ENCODE measurements around the gene S100A3.

S100A3 gene

GRCh38 chr1:153536671-153537375, 12.2 kb downstream of the S100A3 start:
- peaks cover 76% of the 10 kb centered on the region for H3K4me1 Mint-ChIP-seq
- peak overlapping the region; percentile 96 for H3K4me3 Mint-ChIP-seq
- DNase-seq (no peak), ATAC-seq (no peak)
- no peaks in the 10 kb centered on the region for H3K9me3 Mint-ChIP-seq
- H3K27ac Mint-ChIP-seq: peak overlapping the region; percentile 97
- no peaks in the 10 kb centered on the region for H3K27me3 Mint-ChIP-seq
- peaks cover 6% of the 10 kb centered on the region for H3K36me3 Mint-ChIP-seq (ENCODE audit: low read depth)

DNA sequence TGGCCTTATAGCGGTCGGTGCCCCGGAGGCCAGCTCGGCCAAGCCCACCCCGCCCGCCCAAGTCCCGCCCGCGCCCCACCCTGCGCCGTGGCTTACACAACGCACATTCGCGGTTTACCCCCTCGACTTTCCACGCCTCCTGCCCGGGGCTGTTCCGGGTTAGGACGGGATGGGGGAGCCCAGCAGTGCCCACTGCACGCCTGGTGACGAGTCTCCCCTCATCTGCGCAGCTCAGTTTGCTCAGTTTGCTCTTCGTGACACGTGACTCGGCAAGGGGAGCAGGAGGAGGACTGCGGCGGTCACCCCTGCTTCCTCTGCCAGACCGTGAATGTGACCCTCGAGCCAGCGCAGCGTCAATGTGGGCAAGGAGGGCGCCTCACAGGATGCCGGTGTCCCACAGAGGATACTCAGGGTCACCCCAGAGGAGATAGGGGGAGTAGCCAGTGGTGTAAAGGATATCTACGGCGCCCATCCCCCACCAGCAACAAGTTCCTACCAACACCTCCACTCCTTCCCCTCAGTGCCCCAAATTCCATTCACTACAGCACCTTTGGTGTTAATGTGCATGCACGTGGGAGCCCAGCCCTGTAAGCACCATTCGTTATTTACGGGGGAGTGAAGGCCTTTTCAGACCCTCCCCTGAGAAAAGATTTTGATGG, 12.9 kb downstream of the S100A3 start:
- peak overlapping the region; percentile 96 for H3K4me3 Mint-ChIP-seq
- H3K4me1 Mint-ChIP-seq: peaks cover 76% of the 10 kb centered on the region
- H3K9me3 Mint-ChIP-seq: no peaks in the 10 kb centered on the region
- no peaks in the 10 kb centered on the region for H3K27me3 Mint-ChIP-seq
- DNase-seq: peak; percentile 82
- peak; percentile 73 for ATAC-seq
- peaks cover 6% of the 10 kb centered on the region for H3K36me3 Mint-ChIP-seq (ENCODE audit: low read depth)
- peak overlapping the region; percentile 97 for H3K27ac Mint-ChIP-seq

DNA sequence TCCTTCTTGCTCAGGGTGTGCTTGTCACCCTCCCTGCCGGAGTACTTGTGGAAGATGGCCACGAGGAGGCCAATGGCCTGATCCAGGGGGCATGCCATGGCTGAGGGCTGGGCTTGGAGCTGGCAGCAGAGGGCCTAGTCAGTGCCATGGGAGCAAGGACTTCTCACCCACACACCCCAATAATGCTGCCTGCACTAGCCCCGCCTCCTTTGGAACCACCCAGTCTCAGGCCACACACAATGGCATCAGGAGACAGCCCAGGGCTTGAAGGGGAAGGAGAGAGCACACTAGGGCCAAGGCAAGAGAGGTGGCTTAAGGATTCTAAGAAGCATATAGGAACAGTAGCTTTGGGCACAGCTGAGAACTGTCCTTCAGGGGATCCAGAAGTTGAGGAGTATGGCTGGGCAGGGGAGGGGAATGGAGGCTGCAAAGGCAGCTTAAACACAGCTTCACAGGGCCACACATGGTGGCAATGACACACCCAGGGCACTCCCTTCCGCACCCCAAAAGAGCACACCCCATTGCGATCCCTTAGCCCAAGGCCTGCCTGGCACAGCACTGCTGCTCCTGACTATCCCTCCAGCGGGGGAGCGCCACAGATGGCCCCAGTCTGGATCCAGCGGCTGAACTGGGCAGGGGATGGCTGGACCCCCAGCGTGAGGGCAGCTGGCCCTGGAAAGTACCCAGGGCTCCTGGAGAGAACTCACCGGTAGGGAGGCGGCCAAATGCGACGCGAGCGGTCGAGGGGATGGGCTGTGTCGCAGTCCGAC, 13.6 kb downstream of the S100A3 start, which contains the start of gene S100A6:
Gene S100A6, minus strand, starts transcription at position 750 of the 770 bp plus-strand sequence. Its CDS starts 652 bp downstream, at position 98.
- Mint-ChIP-seq H3K4me3 (peak within 1 kb of the TSS; percentile 96), H3K27me3 (no peaks in the 10 kb centered on the region), H3K9me3 (no peaks in the 10 kb centered on the region), H3K27ac (peak within 1 kb of the TSS; percentile 97), H3K4me1 (peaks cover 75% of the 10 kb centered on the region), H3K36me3 (ENCODE audit: low read depth) (peaks cover 6% of the 10 kb centered on the region)
- DNase-seq (peak; percentile 48), ATAC-seq (peak; percentile 26)

- H3K4me3 Mint-ChIP-seq: peak overlapping the region; percentile 96
- peaks cover 72% of the 10 kb centered on the region for H3K4me1 Mint-ChIP-seq
- peak overlapping the region; percentile 97 for H3K27ac Mint-ChIP-seq
- H3K9me3 Mint-ChIP-seq: no peaks in the 10 kb centered on the region
- H3K27me3 Mint-ChIP-seq: no peaks in the 10 kb centered on the region
- ATAC-seq (no peak), DNase-seq (no peak)
- H3K36me3 Mint-ChIP-seq (ENCODE audit: low read depth): peaks cover 6% of the 10 kb centered on the region
Observed at GRCh38 chr1:153534925-153535241, 14.2 kb downstream of the S100A3 start.

DNA sequence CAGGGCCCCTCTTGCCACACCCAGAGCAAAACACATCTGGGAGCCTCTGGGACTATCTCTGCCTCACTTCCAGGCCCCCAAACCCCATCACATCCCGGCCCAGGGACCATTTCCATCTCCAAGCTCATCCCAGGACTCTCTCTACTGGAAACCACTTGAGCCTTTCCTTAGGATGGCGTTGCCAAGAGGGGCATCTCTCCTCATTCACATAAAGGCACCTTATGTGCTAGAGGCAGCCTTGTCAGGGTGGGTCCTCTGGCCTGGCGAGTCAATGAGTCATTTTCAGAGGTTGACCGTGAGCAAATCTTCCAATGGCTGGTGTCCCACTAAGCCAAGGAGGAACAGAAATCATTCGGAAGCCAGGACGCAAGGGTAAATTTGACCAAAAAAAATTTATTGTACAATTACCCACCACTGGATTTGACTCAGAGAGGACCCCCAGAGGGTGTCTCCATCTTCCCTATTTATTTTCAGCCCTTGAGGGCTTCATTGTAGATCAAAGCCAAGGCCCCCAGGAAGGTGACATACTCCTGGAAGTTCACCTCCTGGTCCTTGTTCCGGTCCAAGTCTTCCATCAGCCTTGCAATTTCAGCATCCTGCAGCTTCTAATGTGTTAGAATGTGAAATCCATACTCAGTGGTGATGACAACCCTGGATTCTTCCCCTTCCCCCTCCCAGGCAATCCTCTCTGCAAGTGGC, 14.7 kb downstream of the S100A3 start:
- H3K36me3 Mint-ChIP-seq (ENCODE audit: low read depth): peaks cover 6% of the 10 kb centered on the region
- ATAC-seq (no peak), DNase-seq (no peak)
- H3K27ac Mint-ChIP-seq: peak overlapping the region; percentile 97
- H3K9me3 Mint-ChIP-seq: no peaks in the 10 kb centered on the region
- peaks cover 67% of the 10 kb centered on the region for H3K4me1 Mint-ChIP-seq
- H3K4me3 Mint-ChIP-seq: peak overlapping the region; percentile 96
- no peaks in the 10 kb centered on the region for H3K27me3 Mint-ChIP-seq

DNA sequence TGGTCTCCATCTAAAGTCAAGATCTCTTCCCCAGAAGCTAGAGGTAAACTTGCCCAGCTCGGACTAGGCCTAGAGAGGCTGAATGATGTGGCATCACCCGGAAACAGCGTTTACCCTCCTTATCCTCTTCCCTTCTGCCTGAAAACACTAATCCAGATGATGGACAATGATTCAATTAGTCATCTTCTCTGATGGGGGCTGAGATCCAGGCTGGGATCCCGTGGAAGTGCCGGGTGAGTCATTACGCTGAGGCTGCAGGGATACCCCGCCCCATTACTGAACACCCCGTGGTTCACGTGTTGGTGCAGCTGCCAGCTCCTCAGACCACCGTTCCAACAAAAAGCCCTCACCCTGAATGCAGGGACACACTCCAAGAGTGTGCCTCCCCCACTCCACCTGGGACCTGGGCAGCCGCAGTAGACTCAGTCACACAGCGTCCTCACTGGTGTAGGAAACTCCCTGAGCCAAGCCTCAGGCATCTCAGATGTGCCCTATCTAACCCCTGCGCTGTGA, 15.3 kb downstream of the S100A3 start:
- Mint-ChIP-seq H3K27me3 (no peaks in the 10 kb centered on the region), H3K4me1 (peaks cover 64% of the 10 kb centered on the region), H3K4me3 (peak overlapping the region; percentile 96), H3K27ac (peak overlapping the region; percentile 97), H3K36me3 (ENCODE audit: low read depth) (peaks cover 6% of the 10 kb centered on the region), H3K9me3 (no peaks in the 10 kb centered on the region)
- no peak for DNase-seq
- no peak for ATAC-seq

DNA sequence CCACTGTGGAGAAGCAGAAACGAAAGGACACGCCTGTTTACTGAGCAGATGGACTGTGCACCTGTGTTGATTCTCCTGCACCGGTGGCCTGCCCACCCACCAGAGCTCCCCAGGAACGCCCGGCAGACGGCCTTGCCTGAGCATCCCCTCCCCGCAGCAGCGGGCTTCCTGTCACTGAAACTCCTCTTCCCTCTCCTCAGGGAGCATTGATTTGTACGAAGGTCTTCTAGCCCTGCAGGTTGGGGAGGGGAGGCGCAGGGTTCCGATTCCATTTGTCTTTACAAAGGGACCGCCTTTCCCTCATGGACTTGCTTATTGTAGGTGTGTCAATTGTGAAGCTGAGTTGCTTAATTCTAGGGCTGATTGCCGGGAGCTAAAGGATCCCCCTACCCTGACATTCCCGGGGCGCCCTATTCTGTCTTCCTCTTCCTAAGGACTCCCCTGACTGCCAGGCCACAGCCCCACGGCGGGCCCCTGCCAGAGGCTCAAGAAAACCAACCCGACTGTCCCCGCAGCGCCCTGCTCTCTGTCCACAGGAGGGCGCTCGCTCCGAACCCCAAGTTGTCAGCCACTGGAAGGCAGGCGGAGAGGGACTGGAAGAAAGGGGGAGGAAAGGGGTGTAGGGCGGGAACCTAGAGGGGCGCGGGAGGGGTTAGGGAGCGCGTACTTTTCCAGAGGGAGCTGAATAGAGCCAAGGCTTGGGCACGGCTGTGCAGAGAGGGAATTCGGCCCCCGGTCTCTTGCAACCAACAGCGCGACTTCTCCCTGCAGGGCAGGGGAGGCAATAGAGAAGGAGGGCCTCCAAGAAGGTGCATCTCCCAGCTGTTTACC, 16.1 kb downstream of the S100A3 start:
- H3K4me1 Mint-ChIP-seq: peaks cover 63% of the 10 kb centered on the region
- DNase-seq (peak; percentile 85), ATAC-seq (peak; percentile 17)
- H3K27ac Mint-ChIP-seq: peak overlapping the region; percentile 97
- H3K36me3 Mint-ChIP-seq (ENCODE audit: low read depth): peaks cover 6% of the 10 kb centered on the region
- H3K9me3 Mint-ChIP-seq: no peaks in the 10 kb centered on the region
- peak overlapping the region; percentile 96 for H3K4me3 Mint-ChIP-seq
- no peaks in the 10 kb centered on the region for H3K27me3 Mint-ChIP-seq

GRCh38 chr1:153532181-153532580, 16.9 kb downstream of the S100A3 start:
- H3K27me3 Mint-ChIP-seq: no peaks in the 10 kb centered on the region
- DNase-seq (no peak), ATAC-seq (peak; percentile 70)
- peaks cover 61% of the 10 kb centered on the region for H3K4me1 Mint-ChIP-seq
- H3K36me3 Mint-ChIP-seq (ENCODE audit: low read depth): peaks cover 6% of the 10 kb centered on the region
- peak overlapping the region; percentile 96 for H3K4me3 Mint-ChIP-seq
- no peaks in the 10 kb centered on the region for H3K9me3 Mint-ChIP-seq
- H3K27ac Mint-ChIP-seq: peak overlapping the region; percentile 97

DNA sequence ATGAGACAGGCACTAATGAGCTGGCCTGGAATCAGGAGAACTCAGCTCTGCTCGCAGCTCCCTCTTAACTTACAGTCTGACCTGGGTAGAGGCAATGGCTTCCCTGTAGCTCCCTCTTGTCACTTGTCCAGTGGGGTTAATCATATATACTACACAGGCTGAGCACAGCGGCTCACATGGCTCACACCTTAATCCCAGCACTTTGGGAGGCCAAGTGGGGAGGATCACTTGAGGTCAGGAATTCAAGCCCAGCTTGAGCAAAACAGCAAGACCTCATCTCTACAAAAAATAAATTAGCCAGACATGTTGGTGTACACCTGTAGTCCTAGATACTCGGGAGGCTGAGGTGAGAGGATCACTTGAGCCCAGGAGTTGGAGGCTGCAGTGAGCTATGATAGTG, 17.4 kb downstream of the S100A3 start:
- no peaks in the 10 kb centered on the region for H3K27me3 Mint-ChIP-seq
- ATAC-seq (no peak), DNase-seq (no peak)
- peak overlapping the region; percentile 87 for H3K27ac Mint-ChIP-seq
- H3K4me3 Mint-ChIP-seq: no peak overlapping the region
- H3K4me1 Mint-ChIP-seq: peaks cover 57% of the 10 kb centered on the region
- H3K36me3 Mint-ChIP-seq (ENCODE audit: low read depth): peaks cover 6% of the 10 kb centered on the region
- no peaks in the 10 kb centered on the region for H3K9me3 Mint-ChIP-seq

- peaks cover 25% of the 10 kb centered on the region for H3K4me1 Mint-ChIP-seq
- no peak overlapping the region for H3K27ac Mint-ChIP-seq
- H3K9me3 Mint-ChIP-seq: no peaks in the 10 kb centered on the region
- ATAC-seq (no peak), DNase-seq (no peak)
- no peak overlapping the region for H3K4me3 Mint-ChIP-seq
- H3K36me3 Mint-ChIP-seq (ENCODE audit: low read depth): no peaks in the 10 kb centered on the region
- no peaks in the 10 kb centered on the region for H3K27me3 Mint-ChIP-seq
Observed at GRCh38 chr1:153527683-153528040, 21.4 kb downstream of the S100A3 start.

GRCh38 chr1:153527023-153527682, 21.9 kb downstream of the S100A3 start:
- Mint-ChIP-seq H3K36me3 (ENCODE audit: low read depth) (no peaks in the 10 kb centered on the region), H3K4me1 (peaks cover 23% of the 10 kb centered on the region), H3K27ac (no peak overlapping the region), H3K27me3 (no peaks in the 10 kb centered on the region), H3K4me3 (no peak overlapping the region), H3K9me3 (no peaks in the 10 kb centered on the region)
- DNase-seq (no peak), ATAC-seq (no peak)

DNA sequence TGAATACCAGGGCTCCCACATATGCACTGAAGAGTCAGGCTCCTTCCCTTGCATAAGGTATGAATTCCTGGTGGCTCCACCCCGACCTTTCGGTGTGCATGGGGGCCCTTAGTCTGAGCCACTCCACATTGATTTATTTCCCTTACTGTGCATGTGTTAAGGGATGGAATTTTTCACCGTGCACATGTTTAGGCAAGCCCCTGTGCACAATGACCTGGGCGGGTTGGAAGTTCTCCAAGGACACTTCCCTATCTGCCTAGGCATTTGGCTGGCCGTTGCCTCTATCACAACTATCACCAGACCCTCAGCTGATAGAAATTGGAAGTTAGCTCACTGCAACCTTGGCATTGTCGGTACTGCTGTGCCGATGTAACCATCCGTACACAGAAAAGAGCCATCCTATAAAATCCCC, 22.9 kb downstream of the S100A3 start:
- ATAC-seq (no peak), DNase-seq (no peak)
- Mint-ChIP-seq H3K9me3 (no peaks in the 10 kb centered on the region), H3K27me3 (no peaks in the 10 kb centered on the region), H3K4me3 (no peak overlapping the region), H3K36me3 (ENCODE audit: low read depth) (no peaks in the 10 kb centered on the region), H3K27ac (no peak overlapping the region), H3K4me1 (peaks cover 13% of the 10 kb centered on the region)

DNA sequence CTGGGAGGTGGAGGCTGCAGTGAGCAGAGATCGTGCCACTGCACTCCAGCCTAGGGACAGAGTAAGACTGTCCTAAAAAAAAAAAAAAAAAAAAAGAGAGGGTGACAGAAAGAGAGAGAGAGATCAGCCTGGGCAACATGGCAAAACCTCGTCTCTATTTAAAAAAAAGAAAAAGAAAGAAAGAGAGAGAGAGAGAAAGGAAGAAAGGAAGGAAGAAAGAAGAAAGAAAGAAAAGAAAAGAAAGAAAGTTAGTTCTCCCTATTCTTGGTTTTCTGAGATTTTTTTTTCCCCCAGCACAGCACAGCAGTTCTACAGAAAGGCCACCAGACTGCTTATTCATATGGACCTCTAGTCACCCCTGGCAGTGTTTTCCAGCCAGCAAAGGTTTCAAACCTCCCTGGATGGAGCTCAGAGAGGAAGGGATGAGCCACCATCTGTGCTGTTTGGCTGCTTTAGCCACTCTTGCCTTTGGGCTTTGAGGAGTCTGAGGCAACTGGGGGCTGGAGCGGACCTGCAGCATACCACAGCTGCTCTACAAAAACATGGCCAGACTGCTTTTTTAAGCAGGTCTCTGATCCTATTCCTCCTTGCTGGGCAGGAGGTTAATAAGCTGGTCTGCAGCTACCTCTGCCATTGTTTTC, 23.9 kb downstream of the S100A3 start:
- Mint-ChIP-seq H3K4me3 (no peak overlapping the region), H3K27ac (no peak overlapping the region)

More for the DNA sequence above, 23.9 kb downstream of the S100A3 start:
- Mint-ChIP-seq H3K4me1 (peaks cover 5% of the 10 kb centered on the region), H3K27me3 (no peaks in the 10 kb centered on the region), H3K36me3 (ENCODE audit: low read depth) (no peaks in the 10 kb centered on the region), H3K9me3 (no peaks in the 10 kb centered on the region)
- DNase-seq (no peak), ATAC-seq (no peak)
